HepG2 (cell line): ENCODE measurements around the gene KCNAB2. TPM values are rescaled to one million over a fixed set of nuclear protein-coding genes. Genes with fewer than 3 reads are reported as not detected.

Experiments
- ATAC-seq: fragments of 200-7000 bp; cut with Tn5 transposase; 3 replicates; pipeline ENCODE4 v1.9.1; 2020; ENCODE audit warnings: mild to moderate bottlenecking, moderate library complexity
- BruUV-seq: library from RNA; stranded (reverse); fragments of 400-500 nt; replicated peaks from 2 replicates; lab custom pipeline; 2021; lab: Mats Ljungman, UMichigan
- CTCF ChIA-PET: fragments of 300-600 bp; formaldehyde crosslinking; extraction: SDS; loops from one replicate; lab custom pipeline; 2021; ENCODE audit warnings: low total read pairs, inconsistent platforms, low intra/inter-chr PET ratio; lab: Yijun Ruan, JAX
- POLR2A ChIA-PET: fragments of 350-600 bp; sonication (Branson Sonifier 250); formaldehyde crosslinking; loops from one replicate; lab custom pipeline; 2020; ENCODE audit warnings: antibody characterized with exemption, inconsistent platforms; lab: Yijun Ruan, JAX
- DNase-seq: peaks from one replicate; pipeline ENCODE4 v3.0.0-alpha.2; 2015; ENCODE audit warnings: low spot score
- FAIRE-seq: peaks from 3 replicates; lab custom pipeline; 2011; peaks lifted over from hg19 to GRCh38; lab: Jason Lieb, UNC
- H2AFZ ChIP-seq: one replicate; pipeline ENCODE4 v1.6.1; 2011; ENCODE audit warnings: low read length, inconsistent platforms
- H3K27ac ChIP-seq: fragments of 300-600 bp; 3 replicates; pipeline ENCODE4 v1.8.0; 2011; ENCODE audit warnings: mixed run types, mild to moderate bottlenecking, mixed read lengths, low read length, inconsistent platforms; ENCODE audit not compliant: insufficient read depth; ENCODE audit errors: extremely low read length
- H3K27me3 ChIP-seq, 2 experiments: fragments of 200-600 bp in 1 of 2; 2 replicates in 1 of 2; 3 replicates in 1 of 2; pipeline versions ENCODE4 v1.6.0 to v1.8.0; 2011; ENCODE audit warnings: low read length in 2 of 2, mild to moderate bottlenecking in 2 of 2, moderate library complexity in 2 of 2, inconsistent platforms in 1 of 2; ENCODE audit not compliant: insufficient read depth in 2 of 2, control insufficient read depth in 1 of 2
- H3K36me3 ChIP-seq, 2 experiments: fragments of 200-600 bp in 1 of 2; replicated peaks in 1 of 2; 2 replicates in 1 of 2; 3 replicates in 1 of 2; pipeline versions ENCODE4 v1.5.1 to v1.8.0; 2011; ENCODE audit warnings: low read length in 2 of 2, inconsistent platforms in 1 of 2; ENCODE audit not compliant: insufficient read depth in 2 of 2, control insufficient read depth in 1 of 2
- H3K4me1 ChIP-seq: 2 replicates; pipeline ENCODE4 v1.5.1; 2012; ENCODE audit warnings: low read length, inconsistent platforms; ENCODE audit not compliant: insufficient read depth
- H3K4me2 ChIP-seq: 2 replicates; pipeline ENCODE4 v1.6.0; 2011; ENCODE audit warnings: low read depth, low read length, inconsistent platforms
- H3K4me3 ChIP-seq, 3 experiments: fragments of 200-600 bp in 1 of 3; sonication (generic), shearing (Covaris generic) in 1 of 3; replicated peaks in 1 of 3; 2 replicates each; pipeline ENCODE4 v1.5.1; 2011 to 2016; ENCODE audit warnings: low read length in 3 of 3, inconsistent platforms in 2 of 3, low read depth in 2 of 3, mild to moderate bottlenecking in 2 of 3, control low read depth in 1 of 3, mixed read lengths in 1 of 3; ENCODE audit not compliant: insufficient read depth in 1 of 3
- H3K79me2 ChIP-seq: one replicate; pipeline ENCODE4 v1.6.1; 2011; ENCODE audit warnings: low read length, inconsistent platforms; ENCODE audit not compliant: insufficient read depth
- H3K9ac ChIP-seq: 2 replicates; pipeline ENCODE4 v1.6.0; 2011; ENCODE audit warnings: mild to moderate bottlenecking, low read depth, low read length, inconsistent platforms; ENCODE audit not compliant: insufficient read depth
- H3K9me3 ChIP-seq: 2 replicates; pipeline ENCODE4 v1.5.1; 2012; ENCODE audit warnings: mild to moderate bottlenecking, low read length
- H4K20me1 ChIP-seq: 2 replicates; pipeline ENCODE4 v1.6.0; 2011; ENCODE audit warnings: inconsistent platforms, mild to moderate bottlenecking, low read length, moderate library complexity; ENCODE audit not compliant: insufficient read depth
- HNF4A ChIP-seq: sonication (generic); formaldehyde crosslinking; IDR thresholded peaks from 2 replicates; pipeline ENCODE4 v1.4.0; 2020; ENCODE audit warnings: missing genetic modification reagents
- MEIS1 ChIP-seq: sonication (generic); formaldehyde crosslinking; IDR thresholded peaks from 2 replicates; pipeline ENCODE4 v1.9.0; 2021; ENCODE audit warnings: mild to moderate bottlenecking, missing genetic modification reagents, moderate library complexity, borderline replicate concordance
- ZBTB4 ChIP-seq: sonication (generic); formaldehyde crosslinking; IDR thresholded peaks from 2 replicates; pipeline ENCODE4 v1.4.0; 2020; ENCODE audit warnings: missing genetic modification reagents, mild to moderate bottlenecking, borderline replicate concordance
- ZNF253 ChIP-seq: sonication (generic); formaldehyde crosslinking; IDR thresholded peaks from 2 replicates; pipeline ENCODE4 v1.8.0; 2022; ENCODE audit warnings: mild to moderate bottlenecking, missing genetic modification reagents, borderline replicate concordance
- ZNF546 ChIP-seq: sonication (generic); formaldehyde crosslinking; conservative IDR thresholded peaks from 2 replicates; pipeline ENCODE4 v1.8.1; 2023; ENCODE audit warnings: mild to moderate bottlenecking, missing genetic modification reagents
- ZNF770 ChIP-seq: sonication (generic); formaldehyde crosslinking; IDR thresholded peaks from 2 replicates; pipeline ENCODE4 v1.5.0; 2020; ENCODE audit warnings: mild to moderate bottlenecking, missing genetic modification reagents
- ZNF780A ChIP-seq: sonication (generic); formaldehyde crosslinking; IDR thresholded peaks from 2 replicates; pipeline ENCODE4 v1.8.0; 2022; ENCODE audit warnings: mild to moderate bottlenecking, missing genetic modification reagents, moderate library complexity
- WGBS: methylation state at CpG from one replicate; pipeline ENCODE4 v1.1.6; 2017; ENCODE audit warnings: low lambda C conversion rate; 5-methylcytosine and 5-hydroxymethylcytosine counted together
- in situ Hi-C: cut with HindIII; loops from 2 replicates; pipeline ENCODE4 v1.10.0; 2017; ENCODE audit warnings: low pct_unique_long_range_greater_than_20kb; ENCODE audit not compliant: extremely low pct_ligation_motif_present
- intact Hi-C: fragments of 100-400 bp; cut with micrococcal nuclease; formaldehyde crosslinking; loops from one replicate; pipeline ENCODE4 v1.10.0; 2022; ENCODE audit not compliant: unreplicated experiment
- polyA plus RNA-seq, 8 experiments: library from polyadenylated mRNA; depleted of rRNA in 3 of 8; stranded (reverse) in 7 of 8; unstranded in 1 of 8; fragments of >200 nt; fragmentation: Illumina TruSeq in 4 of 8; extraction: Trizol in 4 of 8; gene quantifications; 2 replicates each; pipeline versions ENCODE4 v1.2.1 to v1.2.3, GENCODE V29; 2011 to 2016; ENCODE audit warnings: low read depth in 4 of 8, missing spikeins in 1 of 8, mixed read lengths in 1 of 8; ENCODE audit not compliant: insufficient read depth in 1 of 8
- total RNA-seq, 5 experiments: library from RNA; depleted of rRNA; stranded (reverse); fragments of >200 nt; fragmentation: Illumina TruSeq; extraction: Trizol; gene quantifications; 2 replicates each; pipeline ENCODE4 v1.2.3, GENCODE V29; 2016; ENCODE audit warnings: low read depth in 1 of 5

KCNAB2 gene
- total and polyA plus RNA-seq, 2 of the 13 experiments (the other 11 are each of a cell fraction or from before 2014, with no cell fraction given), result 6.2 to 8.8 TPM

GRCh38 chr1:6009120-6010040 lies 36.3 kb upstream of the KCNAB2 start (continued):
- no peak for TF ChIP-seq ZBTB4
- no peak for TF ChIP-seq MEIS1
- TF ChIP-seq ZNF770, result peak; percentile 96
- no peak for TF ChIP-seq ZNF546

- H3K4me2 ChIP-seq, result no peak overlapping the region
- no peaks in the 10 kb centered on the region for H3K79me2 ChIP-seq
- H3K4me3 ChIP-seq, result no peak overlapping the region
- peaks cover 20% of the 10 kb centered on the region for H3K4me1 ChIP-seq
- H3K36me3 ChIP-seq, result no peaks in the 10 kb centered on the region
- ATAC-seq (no peak), FAIRE-seq (no peak), DNase-seq (no peak)
- H3K9me3 ChIP-seq, result no peaks in the 10 kb centered on the region
- 61% methylated on average over 10 of the region's 10 CpGs for WGBS
- in situ Hi-C loops, result no loop called here
- ChIA-PET POLR2A (interaction anchor here (0.7 to 1.0 kb wide), 2 partner anchors 15 to 18 kb away, joined by 3 to 4 read pairs; no protein-coding TSS in a partner anchor), CTCF (no interaction called here)
- no peak overlapping the region for H3K27ac ChIP-seq
- H3K27me3 ChIP-seq, result no peaks in the 10 kb centered on the region
- intact Hi-C loops, result no loop called here
- H2AFZ ChIP-seq, result no peak overlapping the region
- no peaks in the 10 kb centered on the region for H4K20me1 ChIP-seq
- BruUV-seq, result no TSS peak
- H3K9ac ChIP-seq, result no peak overlapping the region
- no peak for TF ChIP-seq ZNF253 (CRISPR knock-in tag)
- TF ChIP-seq HNF4A (CRISPR knock-in tag), result no peak
- TF ChIP-seq ZNF780A (CRISPR knock-in tag), result no peak
- TF ChIP-seq, all 625 proteins: peak for 0
Observed at GRCh38 chr1:6010554-6010953, 35.1 kb upstream of the KCNAB2 start.
